ENCODE measurements around the gene NLGN2. TPM values are rescaled to one million over a fixed set of nuclear protein-coding genes. Genes with fewer than 3 reads are reported as not detected.

The NLGN2 gene
- total RNA-seq, 4 donors from 2014 or later: 5.5 to 9.6 (median 6.4) TPM

- no peak for DNase-seq (ENCODE audit: low spot score in 2 of 2)
- H3K4me3 ChIP-seq (ENCODE audit: low read depth, poor library complexity, severe bottlenecking): no peak overlapping the region
- TF ChIP-seq POLR2A (IDR thresholded peaks at IDR 0.05) (no peak), CTCF (IDR thresholded peaks at IDR 0.05) (no peak)
- 91% methylated on average over 8 of the region's 8 CpGs for WGBS, 2 donors
- intact Hi-C loops (cut with DNase I; ENCODE audit: low total_unique reads): loop anchor here (10.0 kb wide), 1 partner anchor 61 kb away; no protein-coding TSS in a partner anchor
Measured at GRCh38 chr17:7425756-7426155, 18.1 kb downstream of the NLGN2 start.

- intact Hi-C loops (cut with DNase I; ENCODE audit: low total_unique reads): loop anchor here (10.0 kb wide), 1 partner anchor 62 kb away; no protein-coding TSS in a partner anchor
- no peak overlapping the region for H3K4me3 ChIP-seq (ENCODE audit: low read depth, poor library complexity, severe bottlenecking)
- DNase-seq (ENCODE audit: low spot score in 2 of 2): no peak
- no peak for TF ChIP-seq CTCF (IDR thresholded peaks at IDR 0.05)
- TF ChIP-seq POLR2A (IDR thresholded peaks at IDR 0.05): no peak
- 90 to 95% methylated on average over 32 to 33 of the region's 33 CpGs for WGBS, 2 donors
Measured at GRCh38 chr17:7426203-7426863, 18.7 kb downstream of the NLGN2 start.

- no peak for TF ChIP-seq POLR2A (IDR thresholded peaks at IDR 0.05)
- TF ChIP-seq CTCF (IDR thresholded peaks at IDR 0.05): no peak
- intact Hi-C loops (cut with DNase I; ENCODE audit: low total_unique reads): loop anchor here (10.0 kb wide), 1 partner anchor 62 kb away; no protein-coding TSS in a partner anchor
- no peak for DNase-seq (ENCODE audit: low spot score in 2 of 2)
- WGBS, 2 donors: 92 to 93% methylated on average over 24 of the region's 29 CpGs
- no peak overlapping the region for H3K4me3 ChIP-seq (ENCODE audit: low read depth, poor library complexity, severe bottlenecking)
Measured at GRCh38 chr17:7426896-7427489, 19.3 kb downstream of the NLGN2 start.

GRCh38 chr17:7427549-7427948, 19.9 kb downstream of the NLGN2 start:
- no peak for TF ChIP-seq CTCF (IDR thresholded peaks at IDR 0.05)
- no peak for TF ChIP-seq POLR2A (IDR thresholded peaks at IDR 0.05)
- 90 to 96% methylated on average over 7 of the region's 7 CpGs for WGBS, 2 donors
- intact Hi-C loops (cut with DNase I; ENCODE audit: low total_unique reads): loop anchor here (10.0 kb wide), 1 partner anchor 63 kb away; no protein-coding TSS in a partner anchor
- no peak for DNase-seq (ENCODE audit: low spot score in 2 of 2)
- H3K4me3 ChIP-seq (ENCODE audit: low read depth, poor library complexity, severe bottlenecking): no peak overlapping the region

- WGBS, 2 donors: 73 to 76% methylated on average over 5 of the region's 5 CpGs
- H3K4me3 ChIP-seq (ENCODE audit: low read depth, poor library complexity, severe bottlenecking): no peak within 1 kb of the TSS
- intact Hi-C loops (cut with DNase I; ENCODE audit: low total_unique reads): loop anchor here (10.0 kb wide), 1 partner anchor 64 kb away; no protein-coding TSS in a partner anchor
- DNase-seq (ENCODE audit: low spot score in 2 of 2): no peak
- no peak for TF ChIP-seq CTCF (IDR thresholded peaks at IDR 0.05)
- no peak for TF ChIP-seq POLR2A (IDR thresholded peaks at IDR 0.05)
Measured at GRCh38 chr17:7428557-7428956, 20.9 kb downstream of the NLGN2 start, which contains the start of gene SPEM3. Gene SPEM3, plus strand, starts transcription at chr17:7428857. Its CDS starts 46 bp downstream, at chr17:7428903.
